B cell (primary cell): ENCODE data around the gene ECI1.

Experiments used
- CTCF ChIP-seq: fragments of 200-600 bp; IDR thresholded peaks from one replicate; pipeline ENCODE4 v1.8.0; 2022; ENCODE audit warnings: antibody characterized with exemption, mild to moderate bottlenecking
- EZH2 ChIP-seq: IDR thresholded peaks from 2 replicates; pipeline ENCODE4 v1.6.1; 2012; ENCODE audit warnings: borderline replicate concordance, low read depth, mild to moderate bottlenecking, moderate library complexity, low read length; ENCODE audit not compliant: insufficient read depth, poor library complexity, severe bottlenecking

DNA sequence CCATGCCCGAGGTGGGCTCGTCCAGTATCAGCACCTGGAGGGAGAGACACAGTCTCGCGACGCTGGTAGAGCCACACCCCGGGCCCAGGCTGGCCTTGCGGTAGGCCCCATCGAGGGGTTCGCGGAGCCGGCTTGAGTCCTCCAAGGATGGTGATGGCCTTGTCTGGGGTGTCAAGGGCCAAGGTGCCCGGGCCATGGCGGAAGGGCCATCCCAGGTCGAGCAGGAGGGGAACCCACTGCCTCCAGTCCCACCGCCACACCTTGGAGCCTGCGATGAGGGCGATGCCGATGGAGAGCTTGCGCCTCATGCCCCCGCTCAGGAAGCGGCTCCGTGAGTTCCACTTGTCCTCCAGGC is 46.1 kb upstream of the ECI1 start:
- no peak for TF ChIP-seq CTCF
- no peak for TF ChIP-seq EZH2
